Mesenchymal stem cell (in vitro differentiated cells and primary cell): ENCODE data around the gene CT45A3.
"Not testable (repeated sequence)": the region's sequence is repeated elsewhere in the genome, so short reads cannot be mapped to it uniquely, and the experiment has no call there.

Source experiments
- DNase-seq: peaks from one replicate; pipeline ENCODE4 v3.0.0-alpha.2; 2013
- H2AFZ ChIP-seq: one replicate; pipeline ENCODE4 v1.6.1; 2013; ENCODE audit warnings: low read depth, mild to moderate bottlenecking, control low read depth, inconsistent platforms, low read length, moderate library complexity
- H2AK5ac ChIP-seq: 2 replicates; pipeline ENCODE4 v1.6.1; 2013; ENCODE audit warnings: low read length, moderate library complexity, mild to moderate bottlenecking, inconsistent platforms; ENCODE audit not compliant: severe bottlenecking
- H2BK120ac ChIP-seq: one replicate; pipeline ENCODE4 v1.6.1; 2013; ENCODE audit warnings: low read depth, mild to moderate bottlenecking, inconsistent platforms, low read length, moderate library complexity
- H2BK12ac ChIP-seq, 2 experiments: one replicate each; pipeline ENCODE4 v1.6.1; 2013; ENCODE audit warnings: inconsistent platforms in 2 of 2, low read length in 2 of 2, mild to moderate bottlenecking in 2 of 2, moderate library complexity in 2 of 2, control low read depth in 1 of 2
- H2BK15ac ChIP-seq: one replicate; pipeline ENCODE4 v1.6.1; 2013; ENCODE audit warnings: mild to moderate bottlenecking, low read depth, inconsistent platforms; ENCODE audit not compliant: poor library complexity, severe bottlenecking
- H2BK5ac ChIP-seq: 2 replicates; pipeline ENCODE4 v1.6.1; 2013; ENCODE audit warnings: low read depth, mild to moderate bottlenecking, low read length, control low read depth, inconsistent platforms; ENCODE audit not compliant: poor library complexity, severe bottlenecking
- H3K14ac ChIP-seq, 2 experiments: one replicate each; pipeline ENCODE4 v1.6.1; 2013; ENCODE audit warnings: inconsistent platforms in 2 of 2, low read length in 2 of 2, control low read depth in 1 of 2, mild to moderate bottlenecking in 1 of 2, moderate library complexity in 1 of 2
- H3K18ac ChIP-seq, 2 experiments: one replicate each; pipeline ENCODE4 v1.6.1; 2013; ENCODE audit warnings: inconsistent platforms in 2 of 2, low read length in 2 of 2, control low read depth in 1 of 2, low read depth in 1 of 2, mild to moderate bottlenecking in 1 of 2
- H3K23ac ChIP-seq, 2 experiments: one replicate each; pipeline ENCODE4 v1.6.1; 2013; ENCODE audit warnings: inconsistent platforms in 2 of 2, low read length in 2 of 2, mild to moderate bottlenecking in 2 of 2, moderate library complexity in 2 of 2, control low read depth in 1 of 2
- H3K27ac ChIP-seq: 2 replicates; pipeline ENCODE4 v1.5.1; 2013; ENCODE audit warnings: mild to moderate bottlenecking, moderate library complexity, low read length, control low read depth, inconsistent platforms; ENCODE audit not compliant: poor library complexity, severe bottlenecking
- H3K27me3 ChIP-seq, 2 experiments: 2 replicates each; pipeline versions ENCODE4 v1.6.1 to v1.7.0; 2013; ENCODE audit warnings: low read length in 2 of 2, mild to moderate bottlenecking in 2 of 2, moderate library complexity in 2 of 2, control low read depth in 1 of 2, inconsistent platforms in 1 of 2; ENCODE audit not compliant: control insufficient read depth in 1 of 2, insufficient read depth in 1 of 2
- H3K36me3 ChIP-seq, 2 experiments: 2 replicates each; pipeline versions ENCODE4 v1.6.1 to v1.7.0; 2013; ENCODE audit warnings: low read length in 2 of 2, control low read depth in 1 of 2, inconsistent platforms in 1 of 2, low read depth in 1 of 2, mild to moderate bottlenecking in 1 of 2; ENCODE audit not compliant: insufficient read depth in 2 of 2, control insufficient read depth in 1 of 2
- H3K4ac ChIP-seq, 2 experiments: one replicate each; pipeline ENCODE4 v1.6.1; 2013; ENCODE audit warnings: inconsistent platforms in 2 of 2, low read length in 2 of 2, mild to moderate bottlenecking in 2 of 2, moderate library complexity in 2 of 2, control low read depth in 1 of 2, low read depth in 1 of 2
- H3K4me1 ChIP-seq: 2 replicates; pipeline ENCODE4 v1.6.1; 2013; ENCODE audit warnings: low read depth, low read length, control low read depth; ENCODE audit not compliant: control insufficient read depth, insufficient read depth
- H3K4me2 ChIP-seq: 2 replicates; pipeline ENCODE4 v1.6.1; 2013; ENCODE audit warnings: low read length, mild to moderate bottlenecking, inconsistent platforms; ENCODE audit not compliant: poor library complexity, severe bottlenecking
- H3K4me3 ChIP-seq, 2 experiments: 2 replicates each; pipeline versions ENCODE4 v1.5.1 to v1.7.0; 2013; ENCODE audit warnings: low read length in 2 of 2, mild to moderate bottlenecking in 2 of 2, control low read depth in 1 of 2, low read depth in 1 of 2; ENCODE audit not compliant: insufficient read depth in 1 of 2
- H3K79me1 ChIP-seq: replicated peaks from 2 replicates; pipeline ENCODE4 v1.6.1; 2013; ENCODE audit warnings: mild to moderate bottlenecking, control low read depth, low read length, inconsistent platforms; ENCODE audit not compliant: poor library complexity, severe bottlenecking
- H3K9ac ChIP-seq: 2 replicates; pipeline ENCODE4 v1.7.0; 2013; ENCODE audit warnings: mild to moderate bottlenecking, low read length, moderate library complexity
- H3K9me3 ChIP-seq: 2 replicates; pipeline ENCODE4 v1.7.0; 2013; ENCODE audit warnings: mild to moderate bottlenecking, low read length; ENCODE audit not compliant: control insufficient read depth
- H4K8ac ChIP-seq: one replicate; pipeline ENCODE4 v1.6.1; 2013; ENCODE audit warnings: inconsistent platforms, mild to moderate bottlenecking, low read length, moderate library complexity
- H4K91ac ChIP-seq: one replicate; pipeline ENCODE4 v1.6.1; 2013; ENCODE audit warnings: mild to moderate bottlenecking, low read length, inconsistent platforms
- WGBS: methylation state at CpG from one replicate; pipeline ENCODE4 v1.1.7; 2013; ENCODE audit warnings: mixed read lengths; 5-methylcytosine and 5-hydroxymethylcytosine counted together

Gene CT45A3

GRCh38 chrX:135741192-135741715, 26.7 kb downstream of the CT45A3 start:
- Histone ChIP-seq H2BK120ac (no peak overlapping the region), H3K18ac (no peak overlapping the region), H3K27ac (no peak overlapping the region), H3K79me1 (no peaks in the 10 kb centered on the region), H3K27me3 (no peaks in the 10 kb centered on the region), H2AFZ (no peak overlapping the region), H2AK5ac (no peak overlapping the region), H3K36me3 (no peaks in the 10 kb centered on the region), H3K14ac (no peak overlapping the region), H4K8ac (no peak overlapping the region), H4K91ac (no peak overlapping the region), H3K9me3 (no peaks in the 10 kb centered on the region), H3K4ac (no peak overlapping the region), H3K9ac (no peak overlapping the region), H3K4me2 (no peak overlapping the region), H3K23ac (no peak overlapping the region), H2BK15ac (no peak overlapping the region), H2BK12ac (no peak overlapping the region), H3K4me3 (no peak overlapping the region), H2BK5ac (no peak overlapping the region), H3K4me1 (no peaks in the 10 kb centered on the region)
- WGBS = 83% methylated on average over 22 of the region's 23 CpGs
- DNase-seq = no peak

- no peak overlapping the region for H4K91ac ChIP-seq
- WGBS = 63% methylated on average over 18 of the region's 18 CpGs
- no peak overlapping the region for H2BK12ac ChIP-seq
These were observed 27.3 kb downstream of the CT45A3 start for GRCh38 chrX:135740681-135741149.

DNA sequence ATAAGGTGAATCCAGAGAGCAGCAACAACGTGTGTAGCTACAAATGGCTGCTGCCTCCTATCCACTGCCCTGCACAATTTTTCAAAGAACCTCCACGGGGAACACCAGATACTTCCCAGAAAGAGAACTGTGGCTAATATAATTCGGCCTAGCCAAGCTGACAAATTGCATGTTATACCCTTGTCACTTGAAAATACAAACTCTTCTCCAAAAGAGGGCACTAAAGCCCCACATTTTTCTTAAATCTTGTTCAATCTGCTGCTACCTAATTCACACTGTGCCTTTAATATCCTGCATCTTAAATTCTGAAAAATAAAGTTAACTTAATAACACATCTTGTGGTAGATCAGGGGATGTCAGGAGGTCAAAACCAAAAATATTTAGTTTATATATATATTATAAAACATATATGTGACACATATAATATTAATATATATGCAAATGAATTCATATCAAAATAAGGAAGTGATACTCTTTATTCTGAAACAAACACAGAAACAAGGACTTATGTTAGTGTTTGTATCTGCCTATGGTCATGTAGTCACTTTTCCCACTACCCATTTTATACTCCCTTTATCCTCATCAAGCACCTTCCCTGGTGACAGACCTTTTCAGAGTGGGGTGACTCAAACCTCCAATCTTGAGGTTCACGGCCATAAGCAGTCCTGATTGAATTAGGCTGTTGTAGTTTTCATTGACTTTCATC, 30.5 kb downstream of the CT45A3 start:
- no peaks in the 10 kb centered on the region for H3K27me3 ChIP-seq
- no peak overlapping the region for H2BK120ac ChIP-seq
- WGBS = 31% methylated on average over 3 of the region's 4 CpGs
- H2AK5ac ChIP-seq = no peak overlapping the region
- H2AFZ ChIP-seq = no peak overlapping the region
- no peaks in the 10 kb centered on the region for H3K9me3 ChIP-seq
- H3K27ac ChIP-seq = no peak overlapping the region
- no peaks in the 10 kb centered on the region for H3K36me3 ChIP-seq
- no peak overlapping the region for H3K4ac ChIP-seq
- no peak for DNase-seq
- no peak overlapping the region for H3K9ac ChIP-seq
- no peak overlapping the region for H3K23ac ChIP-seq
- H2BK5ac ChIP-seq = no peak overlapping the region
- H3K79me1 ChIP-seq = no peaks in the 10 kb centered on the region
- no peak overlapping the region for H4K8ac ChIP-seq
- H3K18ac ChIP-seq = no peak overlapping the region
- H3K4me2 ChIP-seq = no peak overlapping the region
- no peak overlapping the region for H2BK15ac ChIP-seq
- no peak overlapping the region for H3K14ac ChIP-seq
- H2BK12ac ChIP-seq = no peak overlapping the region
- no peak overlapping the region for H4K91ac ChIP-seq
- no peak overlapping the region for H3K4me3 ChIP-seq
- H3K4me1 ChIP-seq = no peaks in the 10 kb centered on the region

More at GRCh38 chrX:135740681-135741149, 27.3 kb downstream of the CT45A3 start:
- Histone ChIP-seq H3K23ac (no peak overlapping the region), H4K8ac (no peak overlapping the region), H3K27me3 (no peaks in the 10 kb centered on the region), H3K4me3 (no peak overlapping the region), H2BK5ac (no peak overlapping the region), H3K14ac (no peak overlapping the region), H3K9me3 (no peaks in the 10 kb centered on the region), H3K4me2 (no peak overlapping the region), H3K79me1 (no peaks in the 10 kb centered on the region), H3K27ac (no peak overlapping the region), H2BK15ac (no peak overlapping the region), H3K4ac (no peak overlapping the region), H2BK120ac (no peak overlapping the region), H3K36me3 (no peaks in the 10 kb centered on the region), H3K18ac (no peak overlapping the region), H3K4me1 (no peaks in the 10 kb centered on the region), H2AK5ac (no peak overlapping the region), H3K9ac (no peak overlapping the region), H2AFZ (no peak overlapping the region)
- DNase-seq = no peak

DNA sequence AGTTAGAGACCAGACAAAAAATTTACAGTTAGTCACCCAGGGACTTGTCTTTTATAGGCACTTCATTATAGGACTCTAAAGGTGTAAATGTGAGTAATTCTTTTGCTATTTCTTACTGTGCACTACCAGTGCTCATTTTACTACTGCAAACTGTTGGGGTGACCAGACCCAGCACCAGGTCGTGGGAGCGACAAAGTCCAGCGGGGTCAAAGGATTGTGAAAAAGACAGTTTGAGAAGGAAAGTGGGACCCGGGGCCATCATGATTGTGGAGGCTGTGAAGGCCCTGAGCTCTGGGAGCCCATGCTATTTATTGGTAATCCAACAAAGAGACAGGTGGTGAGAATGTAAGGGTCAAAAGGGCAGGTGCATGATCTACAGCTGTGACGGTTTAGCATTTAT, 33.3 kb downstream of the CT45A3 start:
- not testable (repeated sequence) for H3K4me3 ChIP-seq, H2AFZ ChIP-seq, H2BK12ac ChIP-seq, H2BK15ac ChIP-seq, DNase-seq, H3K9ac ChIP-seq, H2BK5ac ChIP-seq, H3K4ac ChIP-seq, H3K27ac ChIP-seq, H2BK120ac ChIP-seq, H3K4me1 ChIP-seq, H3K9me3 ChIP-seq, H3K18ac ChIP-seq, H3K36me3 ChIP-seq, H4K91ac ChIP-seq, H3K4me2 ChIP-seq, H3K23ac ChIP-seq, H4K8ac ChIP-seq, H3K27me3 ChIP-seq, H3K14ac ChIP-seq, H2AK5ac ChIP-seq, H3K79me1 ChIP-seq
- 64% methylated on average over 5 of the region's 5 CpGs for WGBS
